HCT116 (cell line): ENCODE measurements around the gene RETREG1.

ENCODE experiments used
- POLR2AphosphoS5 ChIP-seq: IDR thresholded peaks from 2 replicates; pipeline ENCODE4 v1.6.1; 2011; ENCODE audit warnings: mild to moderate bottlenecking, low read depth, low read length, moderate library complexity
- SP1 ChIP-seq: IDR thresholded peaks from 2 replicates; pipeline ENCODE4 v1.6.1; 2012; ENCODE audit warnings: low read depth
- TF ChIP-seq, protein P1 (sequence below), 3 experiments: fragments of 200-600 bp in 1 of 3; sonication (generic) in 1 of 3; IDR thresholded peaks in 2 of 3; conservative IDR thresholded peaks in 1 of 3; 2 replicates each; pipeline ENCODE4 v1.5.1; 2012 to 2017; ENCODE audit warnings: low read depth in 2 of 3, low read length in 2 of 3, antibody characterized with exemption in 1 of 3, borderline replicate concordance in 1 of 3, control low read depth in 1 of 3, mild to moderate bottlenecking in 1 of 3, mixed read lengths in 1 of 3, mixed run types in 1 of 3, moderate library complexity in 1 of 3; ENCODE audit not compliant: insufficient read depth in 1 of 3
- TF ChIP-seq, protein P2 (sequence below): IDR thresholded peaks from 2 replicates; pipeline ENCODE4 v1.6.1; 2012

DNA sequence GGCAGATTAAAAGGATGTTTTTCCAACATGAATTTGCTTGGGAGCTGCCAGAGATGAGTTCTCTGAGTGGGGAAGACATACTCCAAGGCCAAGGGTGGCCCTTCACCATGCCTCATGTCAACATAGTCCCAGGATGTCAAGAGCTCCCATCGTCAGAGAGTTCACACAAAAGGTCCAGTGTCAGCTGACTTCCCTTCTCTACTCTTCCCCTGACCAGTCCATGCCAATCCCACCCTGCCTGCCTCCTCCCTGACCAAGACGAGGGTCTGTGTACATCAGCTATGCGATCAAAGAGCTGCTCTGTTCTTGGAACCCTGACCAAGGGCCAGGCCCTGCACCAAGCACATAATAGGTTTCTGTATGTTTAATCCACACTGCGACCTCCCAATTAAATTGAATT is 80.0 kb downstream of the RETREG1 start:
- no peak for TF ChIP-seq SP1
- no peak for TF ChIP-seq POLR2AphosphoS5
- TF ChIP-seq, protein P1, sequence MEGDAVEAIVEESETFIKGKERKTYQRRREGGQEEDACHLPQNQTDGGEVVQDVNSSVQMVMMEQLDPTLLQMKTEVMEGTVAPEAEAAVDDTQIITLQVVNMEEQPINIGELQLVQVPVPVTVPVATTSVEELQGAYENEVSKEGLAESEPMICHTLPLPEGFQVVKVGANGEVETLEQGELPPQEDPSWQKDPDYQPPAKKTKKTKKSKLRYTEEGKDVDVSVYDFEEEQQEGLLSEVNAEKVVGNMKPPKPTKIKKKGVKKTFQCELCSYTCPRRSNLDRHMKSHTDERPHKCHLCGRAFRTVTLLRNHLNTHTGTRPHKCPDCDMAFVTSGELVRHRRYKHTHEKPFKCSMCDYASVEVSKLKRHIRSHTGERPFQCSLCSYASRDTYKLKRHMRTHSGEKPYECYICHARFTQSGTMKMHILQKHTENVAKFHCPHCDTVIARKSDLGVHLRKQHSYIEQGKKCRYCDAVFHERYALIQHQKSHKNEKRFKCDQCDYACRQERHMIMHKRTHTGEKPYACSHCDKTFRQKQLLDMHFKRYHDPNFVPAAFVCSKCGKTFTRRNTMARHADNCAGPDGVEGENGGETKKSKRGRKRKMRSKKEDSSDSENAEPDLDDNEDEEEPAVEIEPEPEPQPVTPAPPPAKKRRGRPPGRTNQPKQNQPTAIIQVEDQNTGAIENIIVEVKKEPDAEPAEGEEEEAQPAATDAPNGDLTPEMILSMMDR (IDR thresholded peaks at IDR 0.05 in 2 of 3, conservative IDR thresholded peaks at IDR 0.05 in 1 of 3; ENCODE audit: borderline replicate concordance in 1 of 3, insufficient read depth in 1 of 3, low read depth in 2 of 3, low read length in 2 of 3): no peak
- TF ChIP-seq, protein P2, sequence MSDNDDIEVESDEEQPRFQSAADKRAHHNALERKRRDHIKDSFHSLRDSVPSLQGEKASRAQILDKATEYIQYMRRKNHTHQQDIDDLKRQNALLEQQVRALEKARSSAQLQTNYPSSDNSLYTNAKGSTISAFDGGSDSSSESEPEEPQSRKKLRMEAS: no peak
